Embryonic facial prominence (tissue), 1 donor: Measurements from ENCODE around the gene PSMG1.
A peak's percentile ranks its signal among the peaks of the same experiment; 100 is the strongest.
"Not testable (repeated sequence)": the region's sequence is repeated elsewhere in the genome, so short reads cannot be mapped to it uniquely, and the experiment has no call there.

Source experiments
- DNase-seq: peaks from one replicate; pipeline ENCODE4 v3.0.0-alpha.2; 2016; ENCODE audit errors: extremely low spot score

Gene PSMG1

DNA sequence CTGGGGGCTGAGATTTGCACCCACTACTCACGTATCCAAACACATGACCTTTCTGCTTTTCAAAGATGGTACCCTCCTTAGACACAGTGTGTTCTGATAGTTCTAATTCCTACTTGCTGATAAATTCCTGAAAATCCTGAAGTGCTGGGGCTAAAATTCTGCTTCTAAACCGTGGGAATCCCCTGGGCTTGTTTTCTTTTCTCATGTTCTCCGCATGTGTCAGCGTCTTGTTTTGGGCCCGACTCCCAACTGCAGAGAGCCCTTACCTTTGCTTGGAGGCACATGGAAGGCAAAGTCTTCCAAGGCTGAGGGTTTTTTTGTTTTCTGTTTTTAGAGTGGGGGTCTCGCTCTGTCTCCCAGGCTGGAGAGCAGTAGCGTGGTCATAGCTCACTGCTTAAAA lies 27.2 kb downstream of the PSMG1 start:
- DNase-seq: no peak

DNA sequence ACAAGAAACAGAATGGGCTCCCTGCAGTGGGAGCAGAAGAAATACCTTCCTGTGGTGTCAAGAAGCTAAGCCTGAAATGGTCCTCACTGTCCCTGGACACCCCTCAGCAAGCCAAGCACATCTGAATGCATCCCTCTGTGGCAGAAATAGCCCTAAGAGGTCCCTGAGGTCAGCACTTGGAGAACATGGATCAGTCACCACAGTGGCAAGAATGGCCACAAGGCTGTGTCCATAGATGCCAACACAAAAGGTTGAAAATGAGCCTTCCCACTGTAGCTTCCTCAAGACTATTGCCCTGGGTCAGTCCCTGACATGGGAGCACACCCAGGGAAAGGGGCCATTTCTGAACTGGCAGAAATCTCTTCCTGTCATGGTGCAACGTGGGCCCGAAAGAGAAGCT lies 27.7 kb downstream of the PSMG1 start:
- DNase-seq: no peak

GRCh38 chr21:39153842-39154241 lies 29.4 kb downstream of the PSMG1 start:
- no peak for DNase-seq

- DNase-seq: no peak
These were observed 29.9 kb downstream of the PSMG1 start for GRCh38 chr21:39153373-39153772.

- DNase-seq: no peak
These were observed 31.0 kb downstream of the PSMG1 start for GRCh38 chr21:39152271-39152670.

GRCh38 chr21:39150877-39151276 lies 32.4 kb downstream of the PSMG1 start:
- DNase-seq: no peak

DNA sequence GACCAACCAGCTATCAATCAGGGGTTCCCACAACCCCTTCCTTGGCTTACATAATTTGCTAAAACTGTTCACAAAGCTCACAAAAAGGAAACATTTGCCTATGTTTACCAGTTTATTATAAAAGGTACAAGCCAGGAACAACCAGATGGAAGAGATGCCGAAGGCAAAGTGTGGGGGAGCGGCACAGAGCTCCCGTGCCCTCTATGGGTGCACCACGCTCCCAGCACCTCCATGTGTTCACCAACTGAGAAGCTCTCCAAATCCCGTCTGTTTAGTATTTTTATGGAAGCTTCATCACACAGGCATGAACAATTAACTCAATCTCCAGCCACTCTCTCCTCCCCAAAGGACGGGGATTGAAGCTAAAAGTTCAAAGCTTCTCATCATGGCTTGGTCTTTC lies 32.9 kb downstream of the PSMG1 start:
- DNase-seq: no peak

DNA sequence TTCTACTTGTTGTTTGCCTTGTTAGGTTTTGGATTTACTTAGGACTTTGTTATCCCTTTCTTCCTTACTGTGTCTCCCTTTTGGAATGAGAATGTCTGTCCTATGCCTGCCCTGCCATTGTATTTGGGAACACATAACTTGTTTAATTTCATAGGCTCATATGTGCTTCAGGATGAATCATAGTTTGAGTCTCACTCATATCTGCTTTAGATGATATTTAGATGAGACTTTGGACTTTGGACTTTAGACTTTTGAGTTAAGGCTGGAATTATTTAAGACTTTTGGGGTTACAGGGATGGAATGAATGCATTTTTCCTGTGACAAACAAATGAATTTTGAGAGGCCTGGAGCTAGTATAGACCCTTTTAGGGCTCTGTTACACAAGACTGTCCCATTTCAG lies 33.4 kb downstream of the PSMG1 start:
- no peak for DNase-seq

GRCh38 chr21:39148975-39149374 lies 34.3 kb downstream of the PSMG1 start:
- DNase-seq: no peak

GRCh38 chr21:39144191-39144590 lies 39.1 kb downstream of the PSMG1 start:
- DNase-seq: no peak

GRCh38 chr21:39142972-39143371 lies 40.3 kb downstream of the PSMG1 start:
- no peak for DNase-seq

- DNase-seq: no peak
These were observed 41.7 kb downstream of the PSMG1 start for GRCh38 chr21:39141502-39141901.

- peak; percentile 76 for DNase-seq
These were observed 45.7 kb downstream of the PSMG1 start for GRCh38 chr21:39137248-39138178.

DNA sequence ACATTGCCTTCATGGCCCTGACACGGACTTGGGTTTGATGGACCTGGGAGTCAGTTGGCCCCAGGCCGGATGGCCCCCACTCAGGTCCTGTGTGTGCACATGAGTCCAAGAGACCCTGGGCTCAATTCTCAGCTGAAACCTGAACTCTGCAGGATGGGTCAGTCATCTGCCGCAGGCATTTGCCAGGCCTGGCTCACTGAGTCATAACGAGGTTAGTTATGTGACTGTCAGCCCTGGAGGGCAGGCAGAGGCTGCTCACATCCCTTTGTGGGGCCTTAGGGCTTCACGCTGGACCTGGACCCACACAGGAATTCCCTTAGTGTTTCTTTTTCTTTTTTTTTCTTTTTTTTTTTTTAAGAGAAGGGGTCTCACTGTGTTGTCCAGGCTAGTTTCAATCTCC lies 46.5 kb downstream of the PSMG1 start:
- no peak for DNase-seq

DNA sequence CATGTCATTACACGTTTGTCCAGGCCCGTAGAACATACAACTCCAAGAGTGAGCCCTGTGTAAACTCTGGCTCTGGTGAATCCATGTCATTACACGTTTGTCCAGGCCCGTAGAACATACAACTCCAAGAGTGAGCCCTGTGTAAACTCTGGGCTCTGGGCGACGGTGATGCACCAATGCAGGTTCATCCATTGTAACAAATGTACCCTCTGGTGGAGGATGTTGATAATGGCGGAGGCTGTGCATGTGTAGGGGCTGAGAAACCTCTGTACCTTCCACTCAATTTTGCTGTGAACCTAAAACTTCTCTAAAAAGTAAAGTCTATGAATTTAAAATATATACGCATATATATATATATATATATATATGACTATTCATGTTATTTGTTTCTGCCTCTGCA lies 47.1 kb downstream of the PSMG1 start:
- not testable (repeated sequence) for DNase-seq

DNA sequence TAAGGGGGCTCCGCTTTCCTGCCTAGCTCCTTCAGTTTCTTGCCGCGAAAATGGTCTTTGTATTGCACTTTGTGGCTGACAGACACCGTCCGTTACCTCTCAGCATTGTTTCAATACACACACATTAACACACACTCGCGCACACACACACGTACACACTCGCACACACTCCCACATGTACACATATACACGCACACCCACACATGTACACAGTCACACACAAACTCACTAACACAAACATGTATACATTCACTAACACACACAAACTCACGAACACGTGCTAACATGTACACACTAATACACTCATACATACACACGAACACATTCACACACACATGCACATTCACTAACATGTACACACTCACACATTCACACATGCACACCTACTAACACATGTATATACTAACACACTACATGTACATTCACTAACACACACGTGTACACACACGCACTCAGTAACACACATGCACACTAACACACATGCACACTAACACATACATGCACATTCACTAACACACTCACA lies 48.9 kb downstream of the PSMG1 start:
- DNase-seq: no peak

DNA sequence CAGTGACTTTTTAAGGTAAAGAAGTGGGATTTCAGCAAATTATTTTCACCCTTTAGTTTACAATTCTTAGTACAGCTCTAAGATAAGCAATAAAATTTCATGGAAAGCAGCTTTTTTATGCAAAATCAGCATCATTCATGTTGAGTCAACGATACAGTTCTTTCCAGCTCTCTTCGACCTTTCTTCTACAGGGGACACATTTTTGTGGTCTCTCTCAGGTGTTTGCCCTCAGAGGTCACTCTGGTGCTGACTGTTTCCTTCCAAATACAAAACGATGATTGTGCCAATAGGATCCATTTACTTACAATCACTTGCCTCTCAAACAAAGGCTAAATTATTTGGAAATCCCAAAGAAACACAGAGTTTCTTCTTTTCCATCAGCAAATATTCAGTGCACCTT lies 51.0 kb downstream of the PSMG1 start:
- no peak for DNase-seq

DNA sequence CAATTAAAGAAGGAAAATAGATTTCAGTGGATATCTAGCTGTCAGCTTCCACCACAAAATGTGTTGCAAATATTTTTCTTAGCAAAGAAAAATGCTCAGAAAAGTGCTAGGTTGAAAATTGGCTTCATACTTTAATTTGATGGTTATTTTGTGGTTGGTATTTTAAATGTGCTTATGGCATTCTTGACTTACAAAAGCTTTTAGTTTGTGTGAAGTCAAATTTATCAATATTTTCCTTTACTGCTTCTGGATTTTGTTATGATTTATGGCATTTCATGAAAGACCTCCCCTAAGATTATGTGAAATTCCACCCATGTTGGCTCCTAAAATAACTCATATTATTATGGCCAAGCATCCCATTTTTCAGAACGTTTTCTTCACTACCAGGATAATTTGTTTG lies 51.5 kb downstream of the PSMG1 start:
- no peak for DNase-seq

DNA sequence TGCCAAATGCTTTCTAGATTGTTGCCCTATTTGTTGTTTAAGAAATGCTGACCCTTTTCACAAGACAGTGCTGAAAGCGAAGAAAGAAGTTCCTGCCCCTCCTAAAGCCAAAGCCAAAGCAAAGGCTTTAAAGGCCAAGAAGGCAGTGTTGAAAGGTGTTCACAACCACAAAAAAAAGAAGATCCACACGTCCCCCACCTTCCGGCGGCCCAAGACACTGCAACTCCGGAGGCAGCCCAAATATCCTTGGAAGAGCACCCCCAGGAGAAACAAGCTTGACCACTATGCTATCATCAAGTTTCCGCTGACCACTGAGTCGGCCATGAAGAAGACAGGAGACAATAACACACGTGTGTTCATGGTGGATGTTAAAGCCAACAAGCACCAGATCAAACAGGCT lies 55.7 kb downstream of the PSMG1 start:
- DNase-seq: no peak

DNA sequence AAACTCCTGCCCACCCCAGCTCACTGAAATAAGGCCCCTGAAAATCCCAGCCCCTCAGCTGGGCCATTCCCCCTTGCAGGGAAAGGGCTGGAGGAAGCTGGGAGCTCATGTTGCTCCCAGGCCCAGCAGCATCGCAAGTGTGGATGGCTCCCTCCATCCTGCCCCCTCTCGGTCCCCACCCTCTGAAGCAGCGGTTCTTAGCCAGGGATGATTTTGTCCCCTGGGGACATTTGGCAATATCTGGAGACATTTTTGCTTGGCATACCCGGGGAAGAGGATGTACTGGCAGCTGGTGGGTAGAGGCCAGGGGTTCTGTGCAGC lies 56.8 kb downstream of the PSMG1 start:
- DNase-seq: no peak

DNA sequence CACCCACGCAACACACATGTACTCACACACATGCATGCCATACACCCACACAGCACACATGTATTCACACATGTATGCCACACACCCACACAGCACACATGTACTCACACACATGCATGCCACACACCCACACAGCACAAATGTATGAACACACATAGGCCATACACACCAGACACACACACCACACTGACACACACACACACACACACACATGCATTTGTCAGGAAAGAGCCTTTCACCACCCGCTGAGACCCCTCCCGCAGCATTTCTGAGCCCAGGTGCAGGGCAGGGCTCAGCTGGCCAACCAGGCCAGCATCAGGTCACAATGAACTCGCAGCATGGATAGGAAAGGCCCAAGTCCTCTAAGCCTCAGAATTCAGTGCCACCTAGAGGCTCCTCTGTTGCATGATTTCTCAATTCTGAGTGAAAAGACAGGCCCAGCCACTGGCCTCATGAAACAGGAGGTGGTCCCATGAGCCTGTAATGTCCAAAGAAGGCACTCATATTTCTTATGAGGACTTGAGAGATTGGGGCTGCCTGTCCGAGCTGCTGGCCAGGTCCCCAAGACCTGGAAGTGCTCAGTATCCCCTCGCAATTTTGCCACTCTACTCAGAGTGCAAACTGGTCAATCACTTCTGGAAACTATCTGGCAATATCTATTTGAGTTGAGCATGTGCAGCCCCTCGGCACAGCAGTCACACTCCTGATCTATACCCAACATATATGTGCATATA lies 57.3 kb downstream of the PSMG1 start:
- DNase-seq: peak; percentile 74
